GM21515 (cell line): ENCODE results near the gene FMO4.
"Not testable (repeated sequence)": the region's sequence is repeated elsewhere in the genome, so short reads cannot be mapped to it uniquely, and the experiment has no call there.

Experiments used
- ATAC-seq: cut with Tn5 transposase; IDR thresholded peaks from one replicate; pipeline ENCODE4 v1.9.1; 2021; ENCODE audit not compliant: unreplicated experiment

Gene FMO4

DNA sequence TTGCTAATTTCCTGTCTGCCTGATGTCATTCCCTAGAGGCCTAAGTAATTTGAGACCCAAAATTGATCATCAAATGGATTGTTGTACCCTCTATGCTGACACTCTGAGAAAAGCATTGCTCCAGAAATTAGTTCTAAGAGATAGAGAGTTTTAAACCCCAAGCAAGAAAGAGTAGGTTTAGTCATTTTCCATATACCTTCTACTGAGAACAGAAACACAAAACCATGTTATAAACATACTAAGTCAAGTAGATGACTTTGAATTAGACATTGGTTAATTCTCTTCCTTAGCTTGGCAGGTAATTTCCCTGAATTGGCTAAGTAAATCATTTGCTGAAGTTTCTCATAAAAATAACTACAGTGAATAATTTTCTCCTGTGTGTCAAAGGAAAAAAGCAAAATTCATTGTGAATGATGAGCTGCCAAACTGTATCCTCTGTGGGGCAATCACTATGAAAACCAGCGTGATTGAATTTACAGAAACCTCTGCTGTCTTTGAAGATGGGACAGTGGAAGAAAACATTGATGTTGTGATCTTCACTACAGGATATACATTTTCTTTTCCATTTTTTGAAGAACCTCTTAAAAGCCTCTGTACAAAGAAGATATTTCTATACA lies 20.1 kb downstream of the FMO4 start:
- ATAC-seq: no peak

DNA sequence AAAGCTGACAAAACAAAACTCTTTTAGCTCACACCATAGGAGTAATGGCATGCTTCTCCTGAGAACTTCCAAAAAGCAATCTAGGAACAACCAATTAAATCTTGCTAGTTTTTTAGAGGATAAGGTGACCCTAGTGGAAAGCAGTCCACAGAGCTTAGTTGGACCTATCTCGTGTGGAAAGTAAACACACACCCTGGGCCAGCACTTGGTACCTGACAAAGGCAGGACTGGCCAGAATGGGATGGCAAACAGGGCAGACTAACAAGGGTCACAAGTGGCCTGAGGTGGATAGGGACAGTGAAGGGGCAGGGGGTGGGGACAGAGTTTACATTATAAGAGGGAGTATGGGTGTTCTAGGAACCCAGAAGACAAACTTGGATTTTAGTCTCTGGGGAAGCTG lies 22.0 kb downstream of the FMO4 start:
- no peak for ATAC-seq

DNA sequence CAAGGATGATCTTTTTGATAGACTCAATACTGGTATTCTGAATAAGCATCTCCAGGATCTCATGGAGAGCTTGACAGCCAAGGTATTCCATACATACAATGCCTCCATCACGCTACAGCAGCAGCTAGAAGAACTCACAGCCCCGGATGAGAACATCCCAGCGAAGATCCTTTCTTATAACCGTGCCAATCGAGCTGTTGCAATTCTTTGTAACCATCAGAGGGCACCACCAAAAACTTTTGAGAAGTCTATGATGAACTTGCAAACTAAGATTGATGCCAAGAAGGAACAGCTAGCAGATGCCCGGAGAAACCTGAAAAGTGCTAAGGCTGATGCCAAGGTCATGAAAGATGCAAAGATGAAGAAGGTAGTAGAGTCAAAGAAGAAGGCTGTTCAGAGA lies 25.4 kb downstream of the FMO4 start:
- not testable (repeated sequence) for ATAC-seq

DNA sequence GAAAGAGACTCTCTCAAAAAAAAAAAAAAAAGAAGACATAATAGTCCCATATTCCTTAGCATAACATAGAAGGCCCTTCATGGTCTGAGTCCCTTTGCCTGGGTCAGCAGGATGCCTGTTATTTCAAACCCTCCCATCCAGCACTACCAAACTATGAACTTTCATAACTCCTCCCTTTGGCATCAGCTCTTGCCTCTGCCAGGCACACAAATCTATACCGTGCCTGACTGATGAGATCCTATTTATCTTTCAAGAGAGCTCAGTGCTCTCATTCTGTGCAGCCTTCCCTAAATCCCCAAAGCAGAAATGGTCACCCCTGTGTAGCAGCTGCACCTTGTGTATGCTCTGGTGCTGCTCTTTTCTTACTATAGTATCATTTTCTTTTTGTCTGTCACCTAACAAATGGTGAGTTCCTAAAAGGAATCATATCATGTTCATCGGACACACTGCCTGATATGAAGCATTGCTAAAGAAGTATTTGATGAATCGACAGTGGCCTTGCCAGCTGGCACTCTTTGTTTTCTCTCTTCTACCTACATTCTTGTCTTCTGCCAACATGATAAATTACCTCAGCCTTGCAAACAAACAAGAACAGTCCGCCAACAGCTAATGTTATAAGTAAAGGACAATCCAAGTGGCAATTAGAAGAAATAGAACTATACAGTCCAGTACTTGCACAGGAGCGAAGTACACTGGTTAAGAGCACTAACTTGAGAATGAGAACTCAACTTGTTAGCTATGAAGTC lies 29.9 kb downstream of the FMO4 start:
- ATAC-seq: no peak

DNA sequence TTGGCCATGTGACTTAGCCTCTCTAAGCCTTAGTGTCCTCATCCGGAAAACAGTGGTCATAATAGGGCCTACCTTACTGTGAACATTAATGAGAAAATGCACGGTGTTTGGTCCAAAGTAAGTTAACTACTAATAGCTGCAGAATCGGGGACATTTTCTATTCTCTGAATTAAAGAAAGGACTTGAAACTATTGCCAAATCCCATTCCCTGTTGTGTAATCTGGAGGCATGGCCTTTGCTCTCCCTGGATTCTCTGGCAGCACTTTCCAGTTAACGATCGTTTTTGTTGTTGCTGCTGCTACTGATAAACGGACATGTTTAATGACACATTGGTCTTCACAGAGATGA lies 30.5 kb downstream of the FMO4 start:
- no peak for ATAC-seq

DNA sequence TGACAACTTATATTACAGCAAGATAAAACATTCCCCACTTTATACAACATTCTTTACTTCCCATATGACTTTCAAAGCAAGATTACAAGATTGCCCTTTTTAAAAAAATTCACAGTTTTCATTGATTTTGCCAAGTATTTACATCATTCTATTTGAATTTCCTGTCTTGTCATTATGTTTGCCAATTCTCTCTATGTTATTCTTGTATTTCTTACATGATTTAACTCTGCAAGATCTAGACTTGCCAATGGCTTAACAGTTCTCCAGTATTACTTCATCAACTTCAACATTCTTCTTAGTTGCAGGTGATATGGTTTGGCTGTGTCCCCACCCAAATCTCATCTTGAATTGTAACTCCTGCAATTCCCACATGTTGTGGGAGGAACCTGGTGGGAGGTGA lies 31.6 kb downstream of the FMO4 start:
- no peak for ATAC-seq

DNA sequence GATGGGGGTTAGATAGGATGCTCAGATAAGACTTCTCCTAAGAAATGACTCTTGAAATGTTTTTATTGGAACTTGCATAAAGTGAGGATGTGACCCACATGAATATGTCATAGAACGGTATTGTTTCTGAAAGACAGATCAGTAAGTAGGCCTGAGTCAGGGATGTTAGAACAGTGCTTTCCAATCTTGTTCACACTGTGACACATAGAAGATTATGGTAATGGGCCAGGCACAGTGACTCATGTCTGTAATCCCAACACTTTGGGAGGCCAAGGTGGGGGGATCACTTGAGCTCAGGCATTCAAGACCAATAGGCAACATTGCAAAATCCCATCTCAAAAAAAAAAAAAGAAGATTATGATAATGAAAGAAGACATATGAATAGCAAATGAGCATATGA lies 32.9 kb downstream of the FMO4 start:
- ATAC-seq: no peak

DNA sequence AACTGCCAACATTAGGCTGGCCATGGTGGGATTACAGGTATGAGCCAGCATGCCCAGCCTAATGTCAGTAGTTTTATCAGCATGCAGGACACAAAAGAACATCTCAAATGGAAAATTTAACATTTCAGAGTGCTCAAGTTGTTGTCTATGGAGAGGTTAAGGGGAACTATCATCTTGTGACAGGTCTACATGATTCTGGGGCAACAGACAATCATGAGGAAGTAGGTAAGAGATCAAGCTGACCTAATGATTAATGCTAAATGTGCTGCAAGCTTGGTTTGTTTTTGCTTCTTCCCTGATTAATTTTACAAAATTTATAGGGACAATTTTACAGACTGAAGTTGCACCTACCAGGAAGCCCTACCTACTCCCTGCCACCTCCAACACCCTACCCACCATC lies 36.6 kb downstream of the FMO4 start:
- ATAC-seq: no peak

DNA sequence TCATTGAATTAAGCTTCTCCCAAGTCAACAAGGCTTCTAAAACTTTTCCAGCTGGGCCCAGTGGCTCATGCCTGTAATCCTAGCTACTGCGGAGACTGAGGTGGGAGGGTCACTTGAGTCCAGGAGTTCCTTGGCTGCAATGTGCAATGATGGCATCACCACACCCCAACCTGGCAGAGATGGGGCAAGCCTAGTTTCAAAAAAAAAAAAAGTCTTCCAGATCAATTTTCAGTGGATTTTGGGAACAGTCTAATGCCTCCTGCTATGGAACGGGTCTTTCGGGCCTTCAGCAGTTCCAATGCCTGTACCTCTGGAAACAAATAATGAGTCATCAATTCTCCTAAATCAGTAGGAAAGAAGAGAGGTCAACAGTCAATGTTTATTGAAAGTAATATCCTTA lies 38.0 kb downstream of the FMO4 start:
- no peak for ATAC-seq

DNA sequence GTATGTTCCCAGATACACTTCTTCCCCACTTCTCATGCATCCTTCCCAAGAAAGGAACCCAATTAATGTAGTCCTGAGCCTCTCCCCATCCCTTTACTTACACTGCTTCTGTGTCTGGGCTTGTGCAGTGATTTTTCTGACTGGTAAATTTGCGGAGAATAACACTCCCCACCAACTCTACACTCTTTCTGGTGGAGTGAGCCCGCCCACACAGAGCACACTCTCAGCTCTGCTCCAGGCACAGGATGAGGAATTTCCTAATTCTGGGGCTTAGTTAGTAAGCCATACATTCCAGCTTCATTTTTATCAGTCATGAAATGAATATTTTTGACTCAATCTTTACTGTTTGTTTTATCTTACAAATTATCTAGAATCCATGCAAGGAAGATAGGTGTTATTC lies 38.6 kb downstream of the FMO4 start:
- no peak for ATAC-seq

DNA sequence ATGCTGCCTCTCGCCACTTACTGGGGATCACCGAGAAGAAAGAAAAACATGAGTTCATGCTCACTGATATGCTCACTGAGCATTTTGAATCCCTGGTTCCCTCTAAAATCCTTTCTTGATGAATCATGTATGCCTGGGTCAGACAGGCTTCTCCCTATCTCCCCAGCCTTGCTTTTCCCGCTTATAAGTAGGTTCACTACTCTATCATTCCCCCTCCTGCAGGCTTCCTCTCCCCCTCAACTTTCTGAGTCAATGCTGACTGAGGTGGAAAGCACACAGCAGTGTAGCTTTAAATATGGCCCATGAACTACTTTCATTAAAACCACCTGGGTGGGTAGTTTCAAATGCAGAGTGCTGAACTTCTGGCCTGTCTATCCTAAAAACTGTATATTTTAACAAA lies 41.7 kb downstream of the FMO4 start:
- no peak for ATAC-seq

DNA sequence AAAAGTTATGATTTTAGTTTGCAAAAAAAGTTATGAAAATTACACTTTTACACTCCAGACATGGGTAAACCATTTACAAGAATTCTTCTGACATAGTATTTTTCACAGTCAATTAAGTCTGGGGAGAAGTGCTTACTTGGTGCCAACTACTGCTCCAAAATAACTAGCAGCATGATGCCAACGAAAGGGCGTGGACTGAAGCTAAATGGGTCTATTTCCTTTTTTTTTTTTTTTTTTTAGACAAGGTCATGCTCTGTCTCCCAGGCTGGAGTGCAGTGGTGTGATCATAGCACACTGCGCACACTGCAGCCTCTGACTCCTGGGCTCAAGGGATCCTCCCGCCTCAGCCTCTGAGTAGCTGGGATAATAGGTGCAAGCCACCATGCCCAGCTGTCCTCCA lies 43.2 kb downstream of the FMO4 start:
- no peak for ATAC-seq

DNA sequence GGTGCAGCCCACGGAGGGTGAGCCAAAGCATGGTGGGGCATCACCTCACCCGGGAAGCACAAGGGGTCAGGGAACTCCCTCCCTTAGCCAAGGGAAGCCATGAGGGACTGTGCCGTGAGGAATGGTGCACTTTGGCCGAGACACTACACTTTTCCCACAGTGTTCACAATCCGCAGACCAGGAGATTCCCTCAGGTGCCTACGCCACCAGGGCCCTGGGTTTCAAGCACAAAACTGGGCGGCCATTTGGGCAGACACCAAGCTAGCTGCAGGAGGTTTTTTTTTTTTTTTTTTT lies 45.3 kb downstream of the FMO4 start:
- ATAC-seq: not testable (repeated sequence)

DNA sequence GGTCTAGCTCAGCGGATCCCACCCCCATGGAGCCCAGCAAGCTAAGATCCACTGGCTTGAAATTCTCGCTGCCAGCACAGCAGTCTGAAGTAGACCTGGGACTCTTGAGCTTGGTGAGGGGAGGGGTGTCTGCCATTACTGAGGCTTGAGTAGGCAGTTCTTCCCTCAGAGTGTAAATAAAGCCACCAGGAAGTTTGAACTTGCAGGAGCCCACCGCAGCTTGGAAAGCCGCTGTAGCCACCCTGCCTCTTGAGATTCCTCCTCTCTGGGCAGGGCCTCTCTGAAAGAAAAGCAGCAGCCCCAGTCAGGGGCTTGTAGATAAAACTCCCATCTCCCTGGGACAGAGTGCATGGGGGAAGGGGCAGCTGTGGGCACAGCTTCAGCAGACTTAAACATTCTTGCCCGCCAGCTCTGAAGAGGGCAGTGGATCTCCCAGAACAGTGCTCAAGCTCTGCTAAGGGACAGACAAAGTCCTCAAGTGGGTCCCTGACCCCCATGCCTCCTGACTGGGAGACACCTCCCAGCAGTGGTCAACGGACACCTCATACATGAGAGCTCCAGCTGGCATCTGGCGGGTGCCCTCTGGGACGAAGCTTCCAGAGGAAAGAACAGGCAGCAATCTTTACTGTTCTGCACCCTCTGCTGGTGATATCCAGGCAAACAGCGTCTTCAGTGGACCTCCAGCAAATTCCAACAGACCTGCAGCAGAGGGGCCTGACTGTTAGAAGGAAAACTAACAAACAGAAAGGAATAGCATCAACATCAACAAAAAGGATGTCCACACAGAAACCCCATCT lies 45.9 kb downstream of the FMO4 start:
- not testable (repeated sequence) for ATAC-seq

DNA sequence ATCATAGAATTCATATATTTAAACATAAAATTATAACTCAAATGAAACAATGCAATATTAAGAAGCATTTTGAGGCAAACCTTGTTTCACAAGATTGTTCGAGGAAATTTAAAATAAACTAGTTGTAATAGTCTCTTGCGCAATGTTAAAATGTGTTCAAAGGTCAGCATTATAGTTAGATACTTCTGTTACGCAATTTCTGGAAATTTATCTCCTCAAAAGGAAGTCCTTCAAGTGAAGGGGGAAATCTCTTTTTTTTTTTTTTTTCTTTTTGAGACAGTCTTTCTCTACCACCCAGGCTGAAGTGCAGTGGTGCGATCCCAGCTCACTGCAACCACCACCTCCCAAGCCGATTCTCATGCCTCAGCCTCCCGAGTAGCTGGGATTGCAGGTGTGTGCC lies 52.1 kb downstream of the FMO4 start:
- no peak for ATAC-seq

DNA sequence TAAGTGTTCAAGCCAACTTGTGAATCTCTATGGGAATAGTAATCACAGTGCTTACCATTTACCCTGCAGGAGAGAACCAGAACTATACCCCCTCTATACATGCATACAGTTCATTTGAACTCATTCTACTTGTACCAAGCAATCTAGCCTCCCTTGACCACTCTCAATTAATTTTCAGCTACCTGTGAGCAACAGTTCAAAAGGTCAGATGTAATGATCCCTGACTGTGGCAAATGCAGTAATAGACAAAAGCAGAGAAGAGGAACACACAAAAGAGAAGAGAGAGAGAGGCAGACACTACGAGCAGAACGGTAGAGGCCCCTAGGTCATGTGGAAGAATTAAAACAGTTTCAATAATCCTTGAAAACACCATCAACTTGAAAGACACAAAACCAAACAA lies 52.8 kb downstream of the FMO4 start:
- ATAC-seq: no peak

DNA sequence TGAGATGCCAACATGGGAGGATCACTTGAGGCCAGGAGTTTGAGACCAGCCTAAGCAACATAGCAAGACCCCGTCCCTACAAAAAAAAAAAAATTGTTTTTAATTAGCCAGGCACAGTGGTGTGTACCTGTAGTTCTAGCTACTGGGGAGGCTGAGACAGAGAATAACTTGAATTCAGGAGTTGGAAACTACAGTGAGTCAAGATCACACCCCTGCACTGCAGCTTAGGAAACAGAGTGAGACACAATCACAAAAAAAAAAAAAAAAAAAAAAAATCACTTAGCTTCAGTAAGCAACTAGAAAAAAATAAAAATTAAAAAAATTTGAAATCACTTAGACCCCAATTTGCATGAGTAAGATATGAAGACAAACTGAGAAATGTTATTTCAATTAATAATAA lies 53.5 kb downstream of the FMO4 start:
- ATAC-seq: no peak

DNA sequence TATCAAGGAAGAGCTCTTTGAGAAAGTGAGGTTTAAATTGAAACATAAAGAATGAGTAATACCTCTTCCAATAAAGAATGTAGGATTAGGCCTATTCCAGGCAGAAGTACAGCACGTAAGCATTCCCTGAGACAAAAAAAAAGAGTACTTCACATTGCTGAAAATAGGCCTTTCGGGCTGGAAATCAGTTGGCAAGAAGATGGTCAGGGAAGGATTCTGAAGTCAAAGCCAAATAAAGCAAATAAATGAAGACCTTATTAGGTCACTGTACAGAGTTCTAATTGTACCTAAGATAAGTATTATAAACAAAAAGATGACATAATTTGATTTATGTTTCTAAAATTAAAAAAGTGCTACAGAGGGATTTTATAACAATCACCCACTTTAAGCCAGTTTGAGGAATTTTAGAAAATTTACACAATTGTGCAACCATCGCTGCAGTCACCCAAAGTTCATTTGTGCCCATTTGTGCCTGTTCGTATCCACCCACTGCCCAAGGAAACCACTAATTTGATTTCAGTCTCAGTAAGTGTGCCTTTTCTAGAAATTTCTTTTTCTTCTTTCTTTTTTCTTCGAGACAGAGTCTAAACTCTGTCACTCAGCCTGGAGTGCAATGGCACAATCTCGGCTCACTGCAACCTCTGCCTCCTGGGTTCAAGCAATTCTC lies 58.6 kb downstream of the FMO4 start:
- ATAC-seq: no peak

DNA sequence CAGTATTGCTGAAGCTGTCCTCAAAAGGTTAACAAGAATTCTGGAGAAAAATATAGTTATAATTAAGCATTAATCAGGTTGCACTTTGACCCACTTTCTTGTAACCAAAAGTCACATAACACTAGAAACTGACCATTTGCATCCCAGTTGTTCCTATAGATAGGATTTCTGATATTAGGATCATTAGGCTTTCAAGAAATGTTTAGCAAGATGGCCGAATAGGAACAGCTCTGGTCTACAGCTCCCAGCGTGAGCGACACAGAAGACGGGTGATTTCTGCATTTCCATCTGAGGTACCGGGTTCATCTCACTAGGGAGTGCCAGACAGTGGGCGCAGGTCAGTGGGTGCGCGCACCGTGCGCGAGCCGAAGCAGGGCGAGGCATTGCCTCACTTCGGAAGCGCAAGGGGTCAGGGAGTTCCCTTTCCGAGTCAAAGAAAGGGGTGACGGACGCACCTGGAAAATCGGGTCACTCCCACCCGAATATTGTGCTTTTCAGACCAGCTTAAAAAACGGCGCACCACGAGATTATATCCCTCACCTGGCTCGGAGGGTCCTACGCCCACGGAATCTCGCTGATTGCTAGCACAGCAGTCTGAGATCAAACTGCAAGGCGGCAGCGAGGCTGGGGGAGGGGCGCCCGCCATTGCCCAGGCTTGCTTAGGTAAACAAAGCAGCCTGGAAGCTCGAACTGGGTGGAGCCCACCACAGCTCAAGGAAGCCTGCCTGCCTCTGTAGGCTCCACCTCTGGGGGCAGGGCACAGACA lies 59.6 kb downstream of the FMO4 start:
- not testable (repeated sequence) for ATAC-seq

DNA sequence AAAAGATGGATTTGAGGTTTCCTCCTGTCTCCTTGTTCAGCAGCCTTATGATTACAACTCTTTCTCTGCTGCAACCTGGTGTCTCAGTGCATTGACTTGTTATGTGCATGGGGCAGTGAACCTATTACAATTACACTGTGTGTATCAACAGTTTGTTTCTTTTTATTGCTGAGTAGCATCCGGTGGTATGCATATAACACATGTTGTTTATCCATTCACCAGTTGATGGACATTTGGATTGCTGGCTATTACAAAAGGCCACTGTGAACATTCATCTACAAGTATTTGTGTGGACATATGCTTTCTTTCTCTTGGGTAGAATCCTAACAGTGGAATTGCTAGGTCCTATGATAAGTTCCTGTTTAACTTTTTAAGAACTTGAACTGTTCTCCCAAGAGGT lies 65.9 kb downstream of the FMO4 start:
- ATAC-seq: no peak

DNA sequence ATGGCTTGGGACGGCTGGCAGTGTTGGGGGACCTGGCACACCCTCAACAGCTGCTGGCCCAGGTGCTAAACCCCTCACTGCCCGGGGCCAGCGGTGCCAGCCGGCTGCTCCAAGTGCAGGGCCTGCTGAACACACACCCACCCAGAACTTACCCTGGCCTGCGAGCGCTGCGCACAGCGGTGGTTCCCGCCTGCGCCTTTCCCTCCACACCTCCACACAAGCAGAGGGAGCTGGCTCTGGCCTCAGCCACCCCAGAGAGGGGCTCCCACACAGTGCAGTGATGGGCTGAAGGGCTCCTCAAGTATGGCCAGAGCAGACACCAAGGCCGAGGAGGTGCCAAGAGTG lies 67.9 kb downstream of the FMO4 start:
- ATAC-seq: no peak
